GM21526 (cell line): ENCODE data around the gene NTHL1.

Experiments
- ATAC-seq: cut with Tn5 transposase; IDR thresholded peaks from one replicate; pipeline ENCODE4 v1.9.1; 2021; ENCODE audit warnings: moderate library complexity; ENCODE audit not compliant: unreplicated experiment, low FRiP score

NTHL1 gene

DNA sequence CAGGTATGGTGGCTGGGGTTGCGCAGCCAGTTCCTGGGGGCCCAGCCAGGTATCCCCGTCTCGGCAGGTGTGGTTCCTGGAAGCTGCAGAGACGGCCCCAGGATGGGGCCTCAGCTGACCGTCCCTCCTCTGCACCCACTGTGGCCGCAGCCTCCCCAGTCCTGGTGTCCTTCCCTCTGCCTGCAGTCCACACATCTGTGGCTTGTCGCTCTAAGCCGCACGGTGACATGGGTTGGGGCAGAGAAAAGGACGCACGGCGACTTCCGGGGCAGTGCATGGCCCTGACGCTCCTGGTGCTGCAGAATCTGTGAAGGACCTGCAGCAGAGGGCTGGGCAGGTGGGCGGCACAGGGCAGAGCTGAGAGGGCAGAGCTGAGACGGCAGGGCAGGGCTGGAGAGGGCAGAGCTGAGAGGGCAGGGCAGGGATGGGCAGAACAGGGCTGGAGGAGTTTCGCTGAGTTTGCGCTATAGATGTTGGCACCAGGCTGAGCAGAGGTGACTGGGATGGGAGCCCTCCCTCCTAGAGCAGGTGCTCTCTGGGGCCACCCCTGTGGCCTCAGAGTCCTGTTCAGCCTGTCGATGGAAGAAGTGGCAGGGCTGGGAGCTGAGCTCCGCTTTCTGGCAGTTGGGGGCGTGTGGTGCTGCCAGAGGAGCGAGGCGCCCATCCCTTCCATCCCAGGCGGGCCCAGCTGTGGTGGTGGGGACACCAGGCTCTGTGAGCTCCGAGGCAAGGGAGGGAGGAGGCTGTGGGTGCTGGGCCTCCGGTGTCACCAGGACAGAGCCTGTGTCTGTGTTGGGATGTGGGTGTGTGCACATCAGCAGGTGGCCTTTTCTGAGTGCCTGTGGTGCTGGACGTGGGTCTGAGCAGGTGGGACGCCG is 23.2 kb upstream of the NTHL1 start:
- no peak for ATAC-seq

DNA sequence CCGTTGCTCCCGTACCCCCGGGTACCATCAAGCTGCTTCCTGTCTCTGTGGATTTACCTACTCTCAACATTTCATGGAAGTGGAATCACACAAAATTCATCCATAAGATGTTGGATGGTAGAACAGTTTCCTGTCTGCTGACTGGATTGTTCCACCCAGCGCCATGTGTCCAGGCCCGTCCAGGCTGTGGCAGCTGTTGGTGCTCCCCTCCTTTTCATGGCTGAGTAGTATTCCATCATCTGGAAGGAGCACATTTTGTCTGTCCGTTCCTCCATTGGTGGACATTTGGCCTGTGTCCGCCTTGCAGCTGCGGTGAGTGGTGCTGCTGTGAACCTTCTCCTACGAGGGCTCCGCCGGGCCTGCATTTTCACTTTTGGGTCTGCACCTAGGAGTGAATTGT is 18.5 kb upstream of the NTHL1 start:
- ATAC-seq: no peak

DNA sequence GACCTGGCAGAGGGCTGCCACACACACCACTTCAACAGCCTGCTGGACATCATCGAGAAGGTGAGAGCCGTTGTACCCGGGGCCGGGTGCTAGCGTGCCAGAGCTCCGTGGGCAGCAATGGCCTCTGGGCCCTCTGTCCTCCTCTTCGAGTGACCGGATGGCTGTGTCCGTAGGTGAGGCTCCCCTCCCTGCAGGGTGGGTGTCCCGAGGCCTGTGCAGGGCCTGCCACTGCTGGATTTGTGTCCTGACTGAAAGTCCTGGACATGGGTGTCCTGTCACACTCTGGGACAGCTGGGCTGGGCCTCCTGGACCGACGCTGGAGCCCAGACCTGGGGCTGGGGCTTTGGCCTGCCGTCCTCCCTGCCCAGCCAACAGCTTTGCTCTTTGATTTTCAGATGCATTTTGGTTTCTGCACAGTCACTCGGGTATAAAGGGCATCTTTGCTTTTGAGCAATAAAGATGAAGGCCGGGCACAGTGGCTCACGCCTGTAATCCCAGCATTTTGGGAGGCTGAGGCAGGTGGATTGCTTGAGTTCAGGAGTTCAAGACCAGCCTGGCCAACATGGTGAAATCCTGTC is 16.8 kb upstream of the NTHL1 start:
- no peak for ATAC-seq

DNA sequence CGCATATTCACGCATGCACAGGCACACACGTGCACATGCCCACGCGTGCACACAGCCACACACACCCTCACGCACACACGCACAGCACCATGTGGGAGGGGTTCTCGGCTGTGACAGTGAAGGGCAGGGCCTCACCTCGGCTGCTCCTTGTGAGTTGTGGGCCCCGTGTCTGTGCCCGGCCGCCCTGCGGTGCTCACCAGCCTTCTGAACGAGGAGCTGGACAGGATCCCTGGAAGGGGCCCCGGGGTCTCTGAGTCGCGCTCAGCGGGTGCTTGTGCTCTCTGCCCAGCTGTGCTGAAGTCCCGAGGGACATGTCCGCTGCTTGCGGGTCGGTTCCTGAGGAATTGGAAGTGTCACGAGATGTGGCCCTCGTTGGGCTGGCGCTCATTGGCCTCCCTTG is 16.2 kb upstream of the NTHL1 start:
- ATAC-seq: no peak

DNA sequence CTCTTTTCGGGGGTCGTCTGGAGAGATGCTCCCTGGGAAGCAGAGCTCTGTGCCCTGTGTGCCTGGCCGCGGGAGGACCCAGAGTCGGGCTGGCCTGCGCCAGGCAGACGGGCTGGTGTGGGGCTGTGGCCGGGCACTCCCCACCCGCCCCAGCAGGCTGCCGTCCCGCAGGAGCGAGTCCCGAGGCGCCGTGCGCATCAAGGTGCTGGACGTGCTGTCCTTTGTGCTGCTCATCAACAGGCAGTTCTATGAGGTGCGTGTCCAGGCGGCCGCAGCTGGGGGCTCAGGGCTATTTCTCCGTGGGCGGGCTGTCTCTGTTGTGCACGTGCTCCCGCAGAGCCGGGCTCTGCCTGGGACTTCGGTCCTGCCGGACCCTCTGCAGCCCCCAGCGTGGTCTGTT is 15.2 kb upstream of the NTHL1 start:
- ATAC-seq: no peak

DNA sequence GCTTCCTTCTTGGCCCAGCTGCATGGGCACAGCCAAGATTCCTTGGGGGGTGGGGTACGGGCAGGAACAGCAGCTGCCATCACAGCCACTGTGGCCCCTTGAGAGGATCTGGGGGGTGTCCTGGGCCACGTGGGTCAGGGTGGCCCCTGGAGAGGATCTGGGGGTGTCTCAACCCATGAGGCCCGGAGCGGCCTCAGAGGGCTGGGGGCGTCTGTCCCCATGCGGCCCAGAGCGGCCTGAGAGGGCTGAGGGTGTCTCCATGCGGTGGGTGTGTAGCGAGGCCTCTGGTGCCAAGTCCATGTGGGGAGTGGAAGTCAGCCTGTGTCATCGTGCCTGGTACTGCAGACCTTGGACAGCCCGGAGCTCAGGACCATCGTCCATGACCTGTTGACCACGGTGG is 13.9 kb upstream of the NTHL1 start:
- no peak for ATAC-seq

DNA sequence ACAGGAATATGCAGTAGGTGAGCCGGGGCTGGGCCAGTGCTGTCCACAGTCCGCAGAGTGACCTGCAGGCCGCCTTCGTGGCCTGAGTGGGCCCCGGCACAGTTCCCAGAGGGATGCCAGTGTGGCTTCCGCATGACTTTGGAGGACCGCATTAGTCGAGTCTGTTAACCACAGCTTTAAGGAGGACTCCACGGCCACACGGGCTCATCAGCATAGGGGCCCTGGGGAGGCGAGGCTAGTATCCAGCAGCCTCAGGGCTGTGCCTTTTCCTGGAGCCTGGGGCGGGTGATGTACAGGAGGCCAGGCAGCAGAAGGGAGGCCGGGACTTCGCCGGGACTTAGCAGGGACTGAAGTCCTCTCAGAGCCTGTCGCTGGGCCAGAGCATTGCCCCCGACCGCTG is 13.4 kb upstream of the NTHL1 start:
- no peak for ATAC-seq

DNA sequence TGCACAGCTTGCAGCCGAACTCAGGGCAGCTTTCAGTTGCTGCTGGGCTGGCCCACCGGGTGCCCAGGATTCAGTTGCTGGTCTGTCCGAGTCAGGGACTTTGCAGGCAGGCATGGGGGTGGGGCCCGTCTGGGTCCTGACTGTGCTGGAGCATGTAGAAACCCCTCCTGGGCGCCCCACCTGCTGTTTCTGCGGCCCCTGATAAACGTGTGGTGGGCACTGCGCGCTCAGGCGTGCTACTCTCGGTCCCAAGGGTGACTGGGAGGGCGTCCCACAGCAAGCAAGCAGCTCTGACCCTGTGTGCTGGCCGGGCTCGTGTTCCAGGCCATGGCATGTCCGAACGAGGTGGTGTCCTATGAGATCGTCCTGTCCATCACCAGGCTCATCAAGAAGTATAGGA is 12.7 kb upstream of the NTHL1 start:
- ATAC-seq: no peak

DNA sequence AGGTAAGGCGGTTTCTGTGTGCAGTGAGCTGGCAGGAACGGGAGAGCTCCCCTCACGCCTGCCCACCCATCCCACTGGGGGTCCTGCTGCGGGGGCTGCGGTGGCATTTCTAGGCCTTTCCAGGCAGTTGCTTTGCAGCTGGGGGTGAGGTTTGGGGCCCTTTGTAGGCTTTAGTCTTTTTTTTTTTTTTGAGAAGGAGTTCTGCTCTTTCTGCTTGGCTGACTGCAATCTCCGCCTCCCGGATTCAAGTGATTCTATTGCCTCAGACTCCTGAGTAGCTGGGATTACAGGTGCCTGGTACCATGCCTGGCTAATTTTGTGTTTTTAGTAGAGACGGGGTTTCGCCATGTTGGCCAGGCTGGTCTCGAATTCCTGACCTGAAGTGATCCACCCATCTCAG is 11.2 kb upstream of the NTHL1 start:
- ATAC-seq: no peak

DNA sequence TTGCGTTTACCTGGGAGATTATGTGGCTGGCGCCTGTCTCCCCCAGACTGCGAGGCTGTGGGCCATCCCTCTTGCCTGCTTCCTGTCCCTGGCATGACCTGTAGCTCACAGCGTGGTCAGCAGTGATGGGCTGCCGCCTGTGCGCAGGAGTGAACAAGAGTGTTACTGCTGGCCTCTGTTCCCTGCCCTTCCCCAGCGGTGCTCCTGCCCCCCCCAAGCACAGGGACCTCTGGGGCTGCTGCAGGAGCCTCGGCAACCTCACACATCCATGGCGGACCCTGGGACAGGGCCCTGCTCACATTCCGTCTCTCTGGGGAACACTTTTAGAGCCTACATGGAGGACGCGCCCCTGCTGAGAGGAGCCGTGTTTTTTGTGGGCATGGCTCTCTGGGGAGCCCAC is 10.8 kb upstream of the NTHL1 start:
- no peak for ATAC-seq

DNA sequence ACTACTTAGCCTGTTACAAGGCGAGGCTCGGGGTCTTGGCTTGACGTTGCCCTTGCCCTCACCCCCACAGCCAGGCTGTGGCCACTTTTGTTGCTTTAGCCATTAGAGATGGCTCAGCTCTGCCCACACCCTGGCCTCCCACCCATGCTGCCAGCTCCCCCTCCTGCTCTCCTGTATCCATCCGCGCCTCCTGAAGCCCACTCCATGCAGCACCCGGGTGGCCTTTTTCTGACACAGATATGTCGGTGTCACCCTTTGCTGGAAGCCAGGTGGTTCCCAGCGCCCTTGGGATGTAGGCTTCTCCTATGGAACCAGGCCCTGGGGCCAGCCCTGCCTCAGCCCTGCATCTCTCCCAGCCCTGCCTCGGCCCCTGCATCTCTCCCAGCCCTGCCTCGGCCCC is 9.8 kb upstream of the NTHL1 start:
- ATAC-seq: no peak

DNA sequence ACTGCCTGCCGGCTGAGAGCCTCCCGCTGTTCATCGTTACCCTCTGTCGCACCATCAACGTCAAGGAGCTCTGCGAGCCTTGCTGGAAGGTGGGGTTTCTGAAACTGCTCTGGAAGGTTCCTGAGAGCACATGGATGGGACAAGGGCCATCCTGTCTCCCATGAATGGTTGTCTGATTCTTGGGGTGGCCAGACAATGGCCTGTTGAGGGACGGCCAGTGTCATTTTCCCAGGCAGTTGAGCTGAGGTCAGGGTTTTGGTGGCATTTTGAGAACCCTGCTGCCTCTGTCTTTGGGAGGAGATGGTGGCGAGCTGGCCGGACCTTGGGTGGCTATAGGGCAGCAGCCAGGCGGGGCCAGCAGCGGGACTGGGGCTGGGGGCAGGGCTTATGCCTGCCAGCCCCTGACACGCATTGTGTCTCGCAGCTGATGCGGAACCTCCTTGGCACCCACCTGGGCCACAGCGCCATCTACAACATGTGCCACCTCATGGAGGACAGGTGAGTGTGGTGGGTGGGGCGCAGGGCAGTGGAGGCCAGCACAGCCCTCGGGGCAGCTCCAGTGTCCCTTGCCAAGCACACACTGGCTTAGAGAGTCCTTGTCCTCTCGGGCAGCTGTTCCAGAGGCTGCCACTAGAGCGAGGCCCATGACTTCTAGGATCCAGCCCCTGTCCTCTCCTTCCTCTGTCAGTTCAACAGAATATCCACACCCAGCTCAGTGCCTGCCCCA is 9.2 kb upstream of the NTHL1 start:
- ATAC-seq: no peak

DNA sequence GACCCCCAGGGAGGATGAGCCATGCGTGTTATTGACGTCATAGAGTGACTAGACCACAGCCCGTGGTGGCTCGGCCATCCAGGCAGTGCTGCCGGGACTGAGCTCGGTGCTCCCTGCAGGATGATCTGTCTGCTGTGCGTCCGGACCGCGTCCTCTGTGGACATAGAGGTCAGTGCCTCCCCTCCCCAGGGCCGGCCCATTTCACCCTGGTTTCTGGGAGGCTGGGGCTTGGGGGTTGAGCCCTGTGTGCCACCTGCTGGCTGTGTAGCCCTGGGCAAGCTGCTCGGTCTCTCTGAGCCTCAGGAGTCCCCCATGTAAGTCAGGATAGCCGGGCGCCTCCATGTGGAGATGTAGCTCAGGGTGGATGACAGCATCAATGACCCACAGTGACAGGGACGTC is 8.4 kb upstream of the NTHL1 start:
- no peak for ATAC-seq

DNA sequence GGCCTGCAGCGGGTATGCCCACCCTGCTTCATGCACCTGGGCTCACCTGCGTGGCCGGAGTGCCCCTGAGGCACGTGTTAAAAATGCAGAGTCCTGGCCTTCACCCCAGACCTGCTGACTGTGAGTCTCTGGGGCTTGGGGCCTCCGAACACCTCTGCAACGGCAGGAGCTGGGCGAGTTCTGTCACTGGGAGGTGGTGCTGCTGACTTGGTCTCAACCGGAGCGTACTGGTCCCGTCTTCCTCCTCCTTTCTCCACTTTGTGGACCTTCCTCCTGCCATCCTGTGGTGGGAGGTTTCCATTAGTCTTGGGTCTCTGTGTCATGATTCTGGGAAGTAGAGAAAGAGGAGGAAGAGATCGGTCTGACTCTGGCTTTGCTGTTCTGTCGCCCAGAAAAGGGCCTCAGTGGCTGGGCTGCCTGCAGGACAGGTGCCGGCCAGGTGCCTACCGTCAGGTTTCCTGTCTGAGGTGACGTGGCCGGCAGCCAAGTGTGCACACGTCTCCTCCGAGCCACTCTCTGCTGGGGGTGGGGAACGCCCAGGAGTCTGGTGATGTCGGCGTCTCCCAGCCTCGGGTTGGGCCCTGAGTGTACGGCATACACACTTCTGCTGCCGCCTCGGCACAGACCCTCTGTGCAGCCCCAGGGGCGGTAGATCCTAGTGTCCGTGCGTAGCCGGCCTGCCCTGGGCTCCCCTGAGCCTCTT is 7.1 kb upstream of the NTHL1 start:
- ATAC-seq: no peak

DNA sequence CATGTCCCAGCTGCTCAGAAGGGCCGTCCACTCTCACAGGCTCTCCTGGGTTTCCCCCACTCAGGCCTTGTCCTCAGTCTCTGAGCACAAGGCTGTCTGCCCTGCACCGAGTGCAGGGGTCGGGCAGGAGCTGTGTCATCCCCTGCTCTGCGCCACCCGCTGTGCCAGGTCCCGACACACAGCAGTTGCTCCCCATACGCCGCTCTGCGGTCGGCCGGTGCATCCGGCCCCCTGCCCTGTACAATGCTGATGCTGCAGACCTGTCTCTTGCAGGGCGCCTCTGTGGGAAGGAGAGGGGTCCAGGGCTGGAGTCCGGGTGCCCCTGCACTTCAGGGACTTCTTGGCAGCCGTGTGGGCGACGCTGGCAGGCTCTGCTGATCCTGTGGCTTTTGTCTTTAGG is 6.3 kb upstream of the NTHL1 start:
- no peak for ATAC-seq

DNA sequence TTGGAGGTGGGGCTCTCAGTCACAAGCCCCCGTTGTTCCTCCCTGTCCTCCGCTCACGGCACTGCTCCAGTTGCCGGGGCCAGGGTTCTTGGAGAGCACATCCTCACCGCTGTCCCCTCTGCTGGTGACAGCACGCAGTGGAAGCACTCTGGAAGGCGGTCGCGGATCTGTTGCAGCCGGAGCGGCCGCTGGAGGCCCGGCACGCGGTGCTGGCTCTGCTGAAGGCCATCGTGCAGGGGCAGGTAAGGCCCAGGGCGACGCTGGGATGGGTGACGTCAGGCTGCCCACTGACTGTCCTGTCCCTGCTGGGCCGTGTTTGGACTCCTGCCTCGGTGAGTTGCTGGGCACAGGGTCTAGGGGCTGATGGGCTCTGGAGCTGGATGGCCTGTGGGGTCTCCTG is 5.6 kb upstream of the NTHL1 start:
- ATAC-seq: no peak

DNA sequence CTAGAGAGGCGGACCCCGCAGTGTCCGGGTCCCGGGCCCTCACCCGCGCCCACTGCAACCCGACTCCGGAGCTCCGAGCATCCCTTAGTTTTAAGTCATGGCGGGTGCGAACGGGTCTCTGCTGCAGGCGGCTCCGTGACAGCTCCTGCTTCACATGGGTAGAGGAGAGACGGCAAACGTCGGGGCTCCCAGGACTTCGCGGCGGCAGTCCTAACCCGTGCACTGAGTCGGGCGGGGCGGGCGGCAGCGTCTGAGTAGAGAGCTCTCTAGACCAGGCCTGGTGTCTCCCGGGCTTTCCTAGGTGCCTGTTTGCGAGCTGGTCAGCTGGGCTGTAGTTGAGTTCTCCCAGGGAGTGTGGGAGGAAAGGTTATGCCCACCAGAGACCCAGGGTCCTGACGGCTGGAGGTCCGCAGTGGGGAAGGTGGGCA is 496 bp upstream of the NTHL1 start:
- no peak for ATAC-seq

DNA sequence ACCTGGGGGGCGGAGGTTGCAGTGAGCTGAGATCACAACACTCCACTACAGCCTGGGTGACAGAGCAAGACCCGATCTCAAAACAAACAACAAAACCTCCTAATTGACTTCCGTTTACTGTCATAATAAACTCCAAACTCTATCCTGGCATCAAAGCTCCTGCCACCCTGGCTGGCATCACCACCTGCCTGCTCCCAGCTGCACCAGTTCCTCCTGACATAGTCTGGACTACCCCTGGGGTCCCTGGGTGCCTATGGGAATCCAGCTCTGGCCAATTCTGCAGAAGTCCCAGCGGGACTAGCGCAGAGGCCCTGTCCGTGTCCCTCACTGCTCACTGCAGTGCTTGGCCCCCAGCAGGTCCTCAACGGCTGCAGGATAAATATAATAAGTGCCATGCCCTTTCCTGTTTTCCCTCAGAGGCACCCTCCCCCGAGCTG is 723 bp downstream of the NTHL1 start:
- ATAC-seq: no peak

DNA sequence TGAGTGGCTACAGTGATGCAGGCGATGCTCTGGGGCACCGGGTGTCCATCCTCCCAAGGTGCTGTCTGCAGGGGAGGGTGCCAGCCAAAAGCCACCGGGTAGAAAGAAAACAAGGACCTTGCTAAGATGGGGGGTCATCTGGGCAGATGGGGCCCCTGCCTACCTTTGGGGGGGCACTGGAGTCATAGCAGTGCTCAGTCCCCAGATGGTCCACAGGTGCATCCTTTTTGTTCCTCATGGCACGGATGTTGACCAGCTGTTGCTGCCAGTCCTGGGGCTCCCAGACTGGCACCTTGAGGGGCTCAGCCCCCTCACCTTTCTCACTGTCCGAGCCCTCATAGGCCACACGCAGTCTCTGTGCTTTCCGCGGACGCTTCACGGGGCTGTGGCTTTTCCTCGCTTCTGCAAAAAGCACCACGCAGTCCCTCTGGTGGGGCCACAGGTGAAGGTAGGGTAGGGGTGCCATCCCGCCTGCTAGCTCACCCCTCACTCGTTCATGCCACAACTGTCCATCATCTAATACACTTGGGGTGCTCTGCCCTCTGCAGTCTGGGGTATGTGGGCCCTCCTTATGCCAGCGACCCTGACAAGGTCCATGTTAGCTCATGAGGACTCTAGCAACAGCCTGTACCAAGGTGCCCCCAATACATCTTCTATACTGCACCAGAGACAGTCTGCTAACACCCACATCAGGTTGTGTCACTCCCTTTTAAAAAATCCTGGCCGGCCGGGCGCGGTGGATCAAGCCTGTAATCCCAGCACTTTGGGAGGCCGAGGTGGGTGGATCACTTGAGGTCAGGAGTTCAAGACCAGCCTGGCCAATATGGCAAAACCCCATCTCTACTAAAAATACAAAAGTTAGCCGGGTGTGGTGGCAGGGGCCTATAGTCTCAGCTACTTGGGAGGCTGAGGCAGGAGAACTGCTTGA is 1.4 kb downstream of the NTHL1 start:
- ATAC-seq: no peak

DNA sequence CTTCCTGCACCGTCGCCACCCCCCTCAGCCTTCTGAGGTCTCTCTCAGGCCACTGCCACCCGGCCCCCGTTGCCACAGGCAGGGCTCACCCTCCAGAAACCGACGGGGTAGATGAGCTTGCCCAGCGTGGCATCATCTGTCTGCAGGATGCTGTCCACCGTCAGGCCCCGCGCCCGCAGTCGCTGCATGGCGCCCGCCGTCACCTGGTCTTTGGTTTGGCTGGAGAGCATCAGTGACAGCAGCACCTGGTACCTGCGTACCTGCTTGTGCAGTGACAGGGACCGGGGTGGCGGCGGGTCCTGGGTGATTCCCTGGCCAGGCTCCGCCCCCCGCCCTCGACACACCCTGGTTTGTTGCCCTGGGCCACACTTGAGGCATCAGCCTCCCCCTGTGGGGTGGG is 3.1 kb downstream of the NTHL1 start:
- ATAC-seq: no peak
